SK-N-MC (cell line): ENCODE measurements around the gene LRP10.

ENCODE experiments used
- EZH2 ChIP-seq: fragments of 200-600 bp; sonication (generic); IDR thresholded peaks from one replicate; pipeline ENCODE4 v1.6.1; 2017; ENCODE audit warnings: antibody characterized with exemption
- FOXP2 ChIP-seq: optimal IDR thresholded peaks from 2 replicates; pipeline ENCODE3; 2011; ENCODE audit warnings: mild to moderate bottlenecking, moderate library complexity; ENCODE audit not compliant: insufficient read depth; ENCODE audit errors: extremely low read length, control extremely low read depth
- POLR2AphosphoS5 ChIP-seq: IDR thresholded peaks from 2 replicates; pipeline ENCODE4 v1.6.1; 2012; ENCODE audit warnings: mild to moderate bottlenecking, low read depth, low read length, borderline replicate concordance

GRCh38 chr14:22897357-22897756 lies 25.8 kb downstream of the LRP10 start:
- TF ChIP-seq POLR2AphosphoS5 (no peak), EZH2 (no peak), FOXP2 (no peak)
